ENCODE data around the gene HYKK.
"Not testable (repeated sequence)": the region's sequence is repeated elsewhere in the genome, so short reads cannot be mapped to it uniquely, and the experiment has no call there.

Gene HYKK

GRCh38 chr15:78502641-78503040 lies 4.7 kb upstream of the HYKK start:
- TF ChIP-seq TAF1 (IDR thresholded peaks at IDR 0.05; ENCODE audit: low read depth, low read length) (no peak), POLR2A (IDR thresholded peaks at IDR 0.05; ENCODE audit: low read depth, low read length) (no peak), PAX5 (IDR thresholded peaks at IDR 0.05; ENCODE audit: insufficient read depth, low read length, severe bottlenecking) (no peak), POU2F2 (IDR thresholded peaks at IDR 0.05; ENCODE audit: low read depth, low read length) (no peak), POLR2AphosphoS5 (IDR thresholded peaks at IDR 0.05; ENCODE audit: low read depth, low read length) (no peak), SPI1 (IDR thresholded peaks at IDR 0.05; ENCODE audit: low read depth, low read length) (no peak)
- FAIRE-seq (no peak), DNase-seq (ENCODE audit: insufficient read length, low spot score) (no peak)

GRCh38 chr15:78507831-78508160 lies 419 bp downstream of the HYKK start:
- TF ChIP-seq POLR2AphosphoS5 (IDR thresholded peaks at IDR 0.05; ENCODE audit: low read depth, low read length), result no peak
- no peak for FAIRE-seq
- no peak for DNase-seq (ENCODE audit: insufficient read length, low spot score)

GRCh38 chr15:78508272-78508671 lies 895 bp downstream of the HYKK start:
- DNase-seq (ENCODE audit: insufficient read length, low spot score), result no peak
- no peak for FAIRE-seq
- no peak for TF ChIP-seq POLR2A (IDR thresholded peaks at IDR 0.05; ENCODE audit: low read depth, low read length)

GRCh38 chr15:78509726-78510312 lies 2.4 kb downstream of the HYKK start:
- TF ChIP-seq PAX5 (IDR thresholded peaks at IDR 0.05; ENCODE audit: insufficient read depth, low read length, severe bottlenecking) (no peak), POLR2A (IDR thresholded peaks at IDR 0.05; ENCODE audit: low read depth, low read length) (no peak), POU2F2 (IDR thresholded peaks at IDR 0.05; ENCODE audit: low read depth, low read length) (no peak)
- FAIRE-seq (no peak), DNase-seq (ENCODE audit: insufficient read length, low spot score) (no peak)

- not testable (repeated sequence) for DNase-seq (ENCODE audit: insufficient read length, low spot score); FAIRE-seq
Observed at GRCh38 chr15:78520035-78520434, 12.7 kb downstream of the HYKK start.

GRCh38 chr15:78524230-78524629 lies 16.9 kb downstream of the HYKK start:
- no peak for FAIRE-seq

GRCh38 chr15:78527325-78527724 lies 19.9 kb downstream of the HYKK start:
- TF ChIP-seq POU2F2 (IDR thresholded peaks at IDR 0.05; ENCODE audit: low read depth, low read length), result no peak
- no peak for TF ChIP-seq TAF1 (IDR thresholded peaks at IDR 0.05; ENCODE audit: low read depth, low read length)
- no peak for TF ChIP-seq POLR2A (IDR thresholded peaks at IDR 0.05; ENCODE audit: low read depth, low read length)
- no peak for TF ChIP-seq PAX5 (IDR thresholded peaks at IDR 0.05; ENCODE audit: insufficient read depth, low read length, severe bottlenecking)
- TF ChIP-seq SPI1 (IDR thresholded peaks at IDR 0.05; ENCODE audit: low read depth, low read length), result no peak
- FAIRE-seq (no peak), DNase-seq (ENCODE audit: insufficient read length, low spot score) (no peak)

More at GRCh38 chr15:78524230-78524629, 16.9 kb downstream of the HYKK start:
- DNase-seq (ENCODE audit: insufficient read length, low spot score), result no peak
- TF ChIP-seq TAF1 (IDR thresholded peaks at IDR 0.05; ENCODE audit: low read depth, low read length), result no peak
- no peak for TF ChIP-seq POLR2AphosphoS5 (IDR thresholded peaks at IDR 0.05; ENCODE audit: low read depth, low read length)
- TF ChIP-seq SPI1 (IDR thresholded peaks at IDR 0.05; ENCODE audit: low read depth, low read length), result no peak
- no peak for TF ChIP-seq POU2F2 (IDR thresholded peaks at IDR 0.05; ENCODE audit: low read depth, low read length)
- TF ChIP-seq POLR2A (IDR thresholded peaks at IDR 0.05; ENCODE audit: low read depth, low read length), result no peak
- no peak for TF ChIP-seq PAX5 (IDR thresholded peaks at IDR 0.05; ENCODE audit: insufficient read depth, low read length, severe bottlenecking)

- DNase-seq (ENCODE audit: insufficient read length, low spot score) (no peak), FAIRE-seq (no peak)
- TF ChIP-seq TAF1 (IDR thresholded peaks at IDR 0.05; ENCODE audit: low read depth, low read length) (no peak), POLR2AphosphoS5 (IDR thresholded peaks at IDR 0.05; ENCODE audit: low read depth, low read length) (no peak), SPI1 (IDR thresholded peaks at IDR 0.05; ENCODE audit: low read depth, low read length) (no peak), PAX5 (IDR thresholded peaks at IDR 0.05; ENCODE audit: insufficient read depth, low read length, severe bottlenecking) (no peak), POU2F2 (IDR thresholded peaks at IDR 0.05; ENCODE audit: low read depth, low read length) (no peak), POLR2A (IDR thresholded peaks at IDR 0.05; ENCODE audit: low read depth, low read length) (no peak)
Observed at GRCh38 chr15:78533331-78533730, 26.0 kb downstream of the HYKK start.

GRCh38 chr15:78536134-78536533 lies 28.8 kb downstream of the HYKK start:
- no peak for TF ChIP-seq TAF1 (IDR thresholded peaks at IDR 0.05; ENCODE audit: low read depth, low read length)
- TF ChIP-seq SPI1 (IDR thresholded peaks at IDR 0.05; ENCODE audit: low read depth, low read length), result no peak
- no peak for TF ChIP-seq POU2F2 (IDR thresholded peaks at IDR 0.05; ENCODE audit: low read depth, low read length)
- TF ChIP-seq POLR2A (IDR thresholded peaks at IDR 0.05; ENCODE audit: low read depth, low read length), result no peak
- no peak for TF ChIP-seq POLR2AphosphoS5 (IDR thresholded peaks at IDR 0.05; ENCODE audit: low read depth, low read length)
- TF ChIP-seq PAX5 (IDR thresholded peaks at IDR 0.05; ENCODE audit: insufficient read depth, low read length, severe bottlenecking), result no peak
- no peak for DNase-seq (ENCODE audit: insufficient read length, low spot score)
- no peak for FAIRE-seq

- no peak for TF ChIP-seq PAX5 (IDR thresholded peaks at IDR 0.05; ENCODE audit: insufficient read depth, low read length, severe bottlenecking)
- no peak for TF ChIP-seq POU2F2 (IDR thresholded peaks at IDR 0.05; ENCODE audit: low read depth, low read length)
- no peak for TF ChIP-seq POLR2AphosphoS5 (IDR thresholded peaks at IDR 0.05; ENCODE audit: low read depth, low read length)
- no peak for TF ChIP-seq SPI1 (IDR thresholded peaks at IDR 0.05; ENCODE audit: low read depth, low read length)
- TF ChIP-seq POLR2A (IDR thresholded peaks at IDR 0.05; ENCODE audit: low read depth, low read length), result no peak
- no peak for TF ChIP-seq TAF1 (IDR thresholded peaks at IDR 0.05; ENCODE audit: low read depth, low read length)
- FAIRE-seq (no peak), DNase-seq (ENCODE audit: insufficient read length, low spot score) (no peak)
Observed at GRCh38 chr15:78537266-78537905, 30.0 kb downstream of the HYKK start.

GRCh38 chr15:78538358-78538757 lies 31.0 kb downstream of the HYKK start:
- no peak for DNase-seq (ENCODE audit: insufficient read length, low spot score)
- FAIRE-seq, result no peak
- TF ChIP-seq SPI1 (IDR thresholded peaks at IDR 0.05; ENCODE audit: low read depth, low read length), result no peak
- no peak for TF ChIP-seq PAX5 (IDR thresholded peaks at IDR 0.05; ENCODE audit: insufficient read depth, low read length, severe bottlenecking)
- no peak for TF ChIP-seq POLR2A (IDR thresholded peaks at IDR 0.05; ENCODE audit: low read depth, low read length)
- TF ChIP-seq POLR2AphosphoS5 (IDR thresholded peaks at IDR 0.05; ENCODE audit: low read depth, low read length), result no peak
- no peak for TF ChIP-seq POU2F2 (IDR thresholded peaks at IDR 0.05; ENCODE audit: low read depth, low read length)
- TF ChIP-seq TAF1 (IDR thresholded peaks at IDR 0.05; ENCODE audit: low read depth, low read length), result no peak

GRCh38 chr15:78539464-78540140 lies 32.2 kb downstream of the HYKK start:
- not testable (repeated sequence) for DNase-seq (ENCODE audit: insufficient read length, low spot score); FAIRE-seq

All from GM12891 (cell line).